NCI-H526 (cell line): ENCODE measurements around the gene GPC3.

Experiments
- DNase-seq, 2 experiments: peaks; one replicate each; lab custom pipeline; 2025; lab: John Stamatoyannopoulos, UW

The GPC3 gene

GRCh38 chrX:133840415-133840814 is 145.0 kb downstream of the GPC3 start:
- no peak for DNase-seq

- peak in 1 of 2 experiments; percentile 52 for DNase-seq
These were observed 146.4 kb downstream of the GPC3 start for GRCh38 chrX:133838761-133839676.

GRCh38 chrX:133837091-133837490 is 148.3 kb downstream of the GPC3 start:
- DNase-seq: no peak

GRCh38 chrX:133836561-133836960 is 148.8 kb downstream of the GPC3 start:
- DNase-seq: no peak

GRCh38 chrX:133834771-133835170 is 150.6 kb downstream of the GPC3 start:
- no peak for DNase-seq

- DNase-seq: no peak
These were observed 165.8 kb downstream of the GPC3 start for GRCh38 chrX:133819546-133819945.

GRCh38 chrX:133818019-133818418 is 167.4 kb downstream of the GPC3 start:
- no peak for DNase-seq

- no peak for DNase-seq
These were observed 169.9 kb downstream of the GPC3 start for GRCh38 chrX:133815496-133815895.

GRCh38 chrX:133813971-133814370 is 171.4 kb downstream of the GPC3 start:
- DNase-seq: no peak

- no peak for DNase-seq
These were observed 173.0 kb downstream of the GPC3 start for GRCh38 chrX:133812402-133812801.

GRCh38 chrX:133810925-133811324 is 174.5 kb downstream of the GPC3 start:
- DNase-seq: no peak

GRCh38 chrX:133804072-133804471 is 181.3 kb downstream of the GPC3 start:
- DNase-seq: no peak

GRCh38 chrX:133796282-133796681 is 189.1 kb downstream of the GPC3 start:
- no peak for DNase-seq

GRCh38 chrX:133794126-133794525 is 191.3 kb downstream of the GPC3 start:
- DNase-seq: no peak

- DNase-seq: no peak
These were observed 191.8 kb downstream of the GPC3 start for GRCh38 chrX:133793626-133794025.

GRCh38 chrX:133792198-133792953 is 193.0 kb downstream of the GPC3 start:
- DNase-seq: peak; percentile 19 to 71

- no peak for DNase-seq
These were observed 195.6 kb downstream of the GPC3 start for GRCh38 chrX:133789829-133790228.

- peak in 1 of 2 experiments; percentile 5 for DNase-seq
These were observed 199.0 kb downstream of the GPC3 start for GRCh38 chrX:133786382-133786781.

GRCh38 chrX:133783274-133783673 is 202.1 kb downstream of the GPC3 start:
- DNase-seq: no peak

GRCh38 chrX:133781174-133781573 is 204.2 kb downstream of the GPC3 start:
- no peak for DNase-seq

- DNase-seq: peak in 1 of 2 experiments; percentile 52
These were observed 209.3 kb downstream of the GPC3 start for GRCh38 chrX:133776072-133776471.

- no peak for DNase-seq
These were observed 210.6 kb downstream of the GPC3 start for GRCh38 chrX:133774807-133775206.

GRCh38 chrX:133771086-133771646 is 214.2 kb downstream of the GPC3 start:
- DNase-seq: no peak
